Thoracic aorta (tissue), 2 donors: Measurements from ENCODE around the gene CA6. TPM values are rescaled to one million over a fixed set of nuclear protein-coding genes. Genes with fewer than 3 reads are reported as not detected.
"Not testable (repeated sequence)": the region's sequence is repeated elsewhere in the genome, so short reads cannot be mapped to it uniquely, and the experiment has no call there.

Source experiments
- ATAC-seq: fragments of 150-250 bp; one replicate; pipeline ENCODE4 v1.8.0; 2017; ENCODE audit warnings: low read depth; ENCODE audit not compliant: insufficient number of reproducible peaks, low FRiP score
- DNase-seq: peaks from one replicate; pipeline ENCODE4 v3.0.0-alpha.2; 2020; ENCODE audit warnings: low spot score
- H3K27ac ChIP-seq, 2 donors: fragments of 200-600 bp; sonication (generic); 1 replicate in 1 of 2; 2 replicates in 1 of 2; pipeline ENCODE4 v1.5.1; 2016; ENCODE audit warnings: mild to moderate bottlenecking in 2 of 2, moderate library complexity in 2 of 2
- H3K27me3 ChIP-seq: fragments of 200-600 bp; sonication (generic); replicated peaks from 2 replicates; pipeline ENCODE4 v1.6.0; 2016; ENCODE audit warnings: mild to moderate bottlenecking; ENCODE audit not compliant: insufficient read depth
- H3K36me3 ChIP-seq: fragments of 200-600 bp; sonication (generic); one replicate; pipeline ENCODE4 v1.5.1; 2016
- H3K4me1 ChIP-seq, 2 donors: fragments of 200-600 bp; sonication (generic); 1 replicate in 1 of 2; 2 replicates in 1 of 2; pipeline versions ENCODE4 v1.5.1 to v1.6.0; 2016; ENCODE audit warnings: low read depth in 2 of 2, mild to moderate bottlenecking in 1 of 2; ENCODE audit not compliant: control insufficient read depth in 1 of 2
- H3K4me3 ChIP-seq: fragments of 200-600 bp; sonication (generic); 2 replicates; pipeline ENCODE4 v1.5.1; 2016; ENCODE audit warnings: mild to moderate bottlenecking
- H3K9me3 ChIP-seq: fragments of 200-600 bp; sonication (generic); 2 replicates; pipeline ENCODE4 v1.5.1; 2016
- CTCF ChIP-seq: fragments of 200-600 bp; sonication (generic); IDR thresholded peaks from one replicate; pipeline ENCODE4 v1.5.1; 2019; ENCODE audit warnings: antibody characterized with exemption
- total RNA-seq, 2 donors: library from RNA; depleted of rRNA; stranded (reverse); fragments of >200 nt; gene quantifications; one replicate each; pipeline versions ENCODE4 v1.1.0 to v1.2.3, GENCODE V29; 2016

CA6 gene
- total RNA-seq, 2 donors from 2014 or later, result not detected

- DNase-seq (no peak), ATAC-seq (no peak)
- TF ChIP-seq CTCF, result no peak
- H3K4me1 ChIP-seq, result no peaks in the 10 kb centered on the region
- H3K4me3 ChIP-seq, result no peak overlapping the region
- no peaks in the 10 kb centered on the region for H3K27me3 ChIP-seq
- H3K9me3 ChIP-seq, result no peaks in the 10 kb centered on the region
- no peaks in the 10 kb centered on the region for H3K36me3 ChIP-seq
- H3K27ac ChIP-seq, result no peak overlapping the region
These were observed 72.7 kb downstream of the CA6 start for GRCh38 chr1:9018333-9018732.

GRCh38 chr1:9019896-9020295, 74.2 kb downstream of the CA6 start:
- no peak for TF ChIP-seq CTCF
- H3K4me3 ChIP-seq, result no peak overlapping the region
- no peaks in the 10 kb centered on the region for H3K4me1 ChIP-seq
- no peaks in the 10 kb centered on the region for H3K27me3 ChIP-seq
- H3K27ac ChIP-seq, result no peak overlapping the region
- ATAC-seq, result no peak
- H3K9me3 ChIP-seq, result no peaks in the 10 kb centered on the region
- no peak for DNase-seq
- no peaks in the 10 kb centered on the region for H3K36me3 ChIP-seq

GRCh38 chr1:9020305-9020704, 74.6 kb downstream of the CA6 start:
- no peak for DNase-seq
- H3K9me3 ChIP-seq, result no peaks in the 10 kb centered on the region
- no peaks in the 10 kb centered on the region for H3K4me1 ChIP-seq
- no peak for ATAC-seq
- no peak overlapping the region for H3K4me3 ChIP-seq
- H3K27me3 ChIP-seq, result no peaks in the 10 kb centered on the region
- TF ChIP-seq CTCF, result no peak
- H3K36me3 ChIP-seq, result no peaks in the 10 kb centered on the region
- no peak overlapping the region for H3K27ac ChIP-seq

- H3K36me3 ChIP-seq, H3K4me3 ChIP-seq, H3K27me3 ChIP-seq, ATAC-seq, H3K9me3 ChIP-seq, DNase-seq, H3K27ac ChIP-seq, H3K4me1 ChIP-seq: not testable (repeated sequence)
These were observed 76.5 kb downstream of the CA6 start for GRCh38 chr1:9022026-9022738.

GRCh38 chr1:9022773-9023172, 77.1 kb downstream of the CA6 start:
- Histone ChIP-seq H3K27ac (no peak overlapping the region), H3K36me3 (no peaks in the 10 kb centered on the region), H3K4me3 (no peak overlapping the region), H3K9me3 (no peaks in the 10 kb centered on the region), H3K27me3 (no peaks in the 10 kb centered on the region), H3K4me1 (no peaks in the 10 kb centered on the region)
- DNase-seq, result no peak
- ATAC-seq, result no peak
- TF ChIP-seq CTCF, result no peak

Other genes with a start within 250 kb of the CA6 start
- 100 to 1,000 TPM; 144 to 174 TPM for gene RERE, start 128.2 kb upstream of the CA6 start, total RNA-seq
- gene ENO1, start 67.2 kb upstream of the CA6 start, total RNA-seq, result 100 to 1,000 TPM; 570 to 767 TPM
- gene SLC2A7, start 80.6 kb downstream of the CA6 start, total RNA-seq, result not detected
- gene SLC2A5, start 123.8 kb downstream of the CA6 start, total RNA-seq, result 10 to 100 TPM in 1 of 2 donors, 1 to 10 TPM in 1; 3.9 to 14.7 TPM
- 1 to 10 TPM; 5.4 to 7.0 TPM for gene GPR157, start 183.2 kb downstream of the CA6 start, total RNA-seq